Fibroblast of skin of left biceps (primary cell): Measurements from ENCODE around the gene KLHL26.

Source experiments
- DNase-seq, 2 experiments: peaks; one replicate each; pipeline ENCODE4 v3.0.0-alpha.2; 2013; ENCODE audit warnings: low read depth in 2 of 2

The KLHL26 gene

DNA sequence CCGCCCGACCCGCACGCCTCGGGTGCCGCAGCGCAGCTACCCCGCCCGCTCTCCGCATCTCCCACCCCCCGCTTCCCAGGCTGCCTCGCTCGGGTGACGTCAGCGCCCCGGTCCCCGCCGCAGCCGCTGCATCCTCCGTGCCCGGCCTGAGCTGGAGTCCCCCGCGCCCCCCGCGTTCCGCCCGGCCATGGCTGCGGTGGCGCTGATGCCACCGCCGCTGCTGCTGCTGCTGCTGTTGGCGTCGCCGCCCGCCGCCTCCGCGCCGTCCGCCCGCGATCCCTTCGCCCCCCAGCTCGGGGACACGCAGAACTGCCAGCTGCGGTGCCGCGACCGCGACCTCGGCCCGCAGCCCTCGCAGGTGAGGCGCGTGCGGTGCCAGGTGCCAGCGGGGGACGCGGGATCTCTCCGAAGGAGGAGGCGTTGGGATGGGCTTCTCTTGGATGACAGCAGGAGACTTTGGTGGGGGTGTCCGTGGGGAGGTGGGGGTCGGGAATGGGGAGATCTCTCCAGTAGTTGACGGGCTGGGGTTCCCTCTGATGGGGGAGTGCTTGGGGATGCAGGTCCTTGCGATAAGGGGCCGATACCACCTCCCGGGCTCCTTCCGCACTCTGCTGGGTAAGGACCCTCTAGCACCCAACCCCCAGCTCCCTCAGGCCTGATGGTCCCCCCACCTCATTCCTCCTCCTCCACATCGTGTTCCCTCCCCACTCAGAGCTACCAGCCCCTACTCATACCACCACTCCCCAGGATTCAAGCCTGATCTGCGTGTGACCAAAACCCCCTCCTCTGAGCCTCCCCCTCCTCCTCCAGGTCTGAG lies 23.8 kb upstream of the KLHL26 start, which contains the start of gene TMEM59L:
Gene TMEM59L, plus strand, starts transcription at position 99 of the 817 bp plus-strand sequence. Its CDS starts 89 bp downstream, at position 188.
- no peak for DNase-seq

DNA sequence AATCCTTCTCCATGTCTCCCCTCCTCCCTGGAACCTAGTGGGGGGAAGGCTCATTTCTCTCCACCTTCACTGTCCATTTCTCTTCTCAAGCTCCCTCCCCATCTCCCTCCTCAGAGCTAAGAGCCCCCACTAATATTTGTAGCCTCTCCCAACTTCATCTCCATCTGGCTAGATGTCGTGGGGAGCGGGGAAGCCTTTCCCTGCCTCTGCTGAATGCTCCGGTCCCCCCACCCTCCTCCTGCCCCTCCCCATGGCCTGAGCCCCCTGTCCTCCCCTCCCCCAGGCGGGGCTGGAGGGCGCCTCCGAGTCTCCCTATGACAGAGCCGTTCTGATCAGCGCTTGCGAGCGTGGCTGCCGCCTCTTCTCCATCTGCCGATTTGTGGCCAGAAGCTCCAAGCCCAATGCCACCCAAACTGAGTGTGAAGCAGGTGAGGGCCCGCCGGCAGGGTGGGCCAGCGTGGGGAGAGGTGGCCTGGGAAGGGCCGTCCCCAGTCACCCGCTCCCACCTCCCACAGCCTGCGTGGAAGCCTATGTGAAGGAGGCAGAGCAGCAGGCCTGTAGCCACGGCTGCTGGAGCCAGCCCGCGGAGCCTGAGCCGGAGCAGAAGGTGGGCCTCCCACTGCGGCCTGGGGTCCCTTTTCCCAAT lies 23.1 kb upstream of the KLHL26 start:
- DNase-seq = no peak

DNA sequence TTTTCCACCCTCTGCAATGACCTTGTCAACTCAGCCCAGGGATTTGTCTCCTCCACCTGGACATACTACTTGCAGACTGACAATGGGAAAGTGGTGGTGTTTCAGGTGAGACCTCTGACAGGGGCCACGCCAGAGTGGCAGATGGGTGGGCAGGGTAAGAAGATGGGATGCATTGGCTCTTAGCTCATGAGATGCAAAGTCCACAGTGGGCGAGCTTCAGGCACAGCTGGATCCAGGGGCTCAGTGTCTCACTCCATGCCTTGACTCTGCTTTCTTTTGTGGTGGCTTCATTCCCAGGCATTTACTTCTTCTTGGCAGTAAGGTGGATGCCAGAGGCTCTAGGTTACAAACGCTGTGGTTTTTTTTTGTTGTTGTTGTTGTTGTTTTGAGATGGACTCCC lies 20.8 kb upstream of the KLHL26 start:
- DNase-seq = no peak

DNA sequence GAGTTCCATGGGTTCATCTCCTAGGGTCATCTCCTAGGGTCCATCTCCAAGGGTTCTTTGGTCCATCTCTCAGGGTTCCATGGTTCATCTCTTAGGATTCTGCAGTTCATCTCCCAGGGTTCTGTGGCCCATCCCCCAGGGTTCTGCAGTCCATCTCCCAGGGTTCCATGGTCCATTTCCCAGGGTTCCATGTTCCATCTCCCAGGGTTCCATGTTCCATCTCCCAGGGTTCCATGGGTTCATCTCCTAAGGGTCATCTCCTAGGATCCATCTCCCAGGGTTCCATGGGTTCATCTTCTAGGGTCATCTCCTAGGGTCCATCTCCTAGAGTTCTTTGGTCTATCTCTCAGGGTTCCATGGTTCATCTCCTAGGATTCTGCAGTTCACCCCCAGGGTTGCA lies 19.3 kb upstream of the KLHL26 start:
- no peak for DNase-seq

DNA sequence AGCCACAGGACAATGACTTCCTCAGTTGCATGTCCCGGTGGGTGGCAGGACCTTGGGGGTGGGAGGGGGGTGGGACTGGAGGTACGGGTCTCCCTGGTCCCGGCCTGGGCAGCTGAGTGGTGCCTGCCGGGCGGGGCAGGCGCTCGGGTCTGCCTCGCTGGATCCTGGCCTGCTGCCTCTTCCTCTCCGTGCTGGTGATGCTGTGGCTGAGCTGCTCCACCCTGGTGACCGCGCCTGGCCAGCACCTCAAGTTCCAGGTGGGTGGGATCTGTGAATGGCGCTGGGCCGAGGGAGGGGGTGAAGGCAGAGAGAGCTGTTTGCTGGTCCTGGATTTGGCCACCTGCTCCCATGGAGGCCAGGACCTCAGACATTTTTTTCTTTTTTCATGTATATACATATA lies 18.6 kb upstream of the KLHL26 start:
- no peak for DNase-seq

DNA sequence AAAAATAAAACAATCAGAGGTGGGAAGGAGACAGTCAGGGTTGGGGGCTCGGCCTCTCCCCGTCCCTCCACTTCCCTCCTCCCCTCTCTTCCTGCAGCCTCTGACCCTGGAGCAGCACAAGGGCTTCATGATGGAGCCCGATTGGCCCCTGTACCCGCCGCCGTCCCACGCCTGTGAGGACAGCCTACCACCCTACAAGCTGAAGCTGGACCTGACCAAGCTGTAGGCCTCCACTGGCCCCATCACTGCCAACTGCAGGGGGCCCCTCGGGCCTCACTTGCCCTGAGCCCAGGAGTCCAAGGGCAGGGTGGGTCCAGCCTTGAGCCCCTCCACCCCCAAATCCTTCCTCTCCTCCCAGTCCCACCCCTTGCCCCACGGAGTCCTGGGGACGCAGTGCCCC lies 16.5 kb upstream of the KLHL26 start:
- DNase-seq = no peak

DNA sequence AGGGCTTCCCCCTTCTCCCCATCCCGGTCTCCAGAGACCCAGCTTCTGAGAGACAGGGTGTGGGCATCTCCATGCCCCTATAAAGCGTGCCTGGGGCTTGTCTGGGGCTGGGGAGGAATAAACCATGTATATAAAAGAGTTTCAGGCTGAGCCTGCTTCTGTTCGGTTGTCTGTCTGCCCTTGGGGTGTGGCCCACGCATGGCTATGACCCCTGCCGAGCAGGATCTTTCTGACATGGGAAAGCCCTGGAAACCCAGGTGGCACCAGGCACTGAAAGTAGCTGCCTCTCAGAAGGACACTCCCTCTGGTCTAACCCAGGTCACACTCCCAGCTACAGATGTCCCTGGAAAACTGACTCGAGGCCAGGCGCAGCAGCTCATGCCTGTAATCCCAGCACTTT lies 15.9 kb upstream of the KLHL26 start:
- no peak for DNase-seq

DNA sequence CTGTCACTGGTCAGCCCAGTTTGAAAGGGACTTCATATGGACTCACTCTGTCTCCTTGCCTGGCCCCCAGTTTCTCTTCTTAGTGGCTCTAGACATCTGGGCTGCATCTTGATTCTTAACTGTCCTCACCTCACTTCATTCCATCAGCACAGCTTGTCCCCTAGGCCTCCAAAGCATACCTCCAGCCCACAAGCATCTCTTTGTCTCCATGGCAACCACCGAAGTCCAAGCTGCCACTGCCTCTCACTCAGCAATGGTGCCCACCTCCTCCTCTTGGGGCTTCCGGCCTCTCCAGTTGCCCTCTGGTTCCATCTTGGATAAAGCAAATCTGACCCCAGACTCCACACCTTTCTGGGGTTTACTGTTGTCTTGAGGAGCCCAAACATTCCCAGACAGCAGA lies 9.9 kb upstream of the KLHL26 start:
- no peak for DNase-seq

DNA sequence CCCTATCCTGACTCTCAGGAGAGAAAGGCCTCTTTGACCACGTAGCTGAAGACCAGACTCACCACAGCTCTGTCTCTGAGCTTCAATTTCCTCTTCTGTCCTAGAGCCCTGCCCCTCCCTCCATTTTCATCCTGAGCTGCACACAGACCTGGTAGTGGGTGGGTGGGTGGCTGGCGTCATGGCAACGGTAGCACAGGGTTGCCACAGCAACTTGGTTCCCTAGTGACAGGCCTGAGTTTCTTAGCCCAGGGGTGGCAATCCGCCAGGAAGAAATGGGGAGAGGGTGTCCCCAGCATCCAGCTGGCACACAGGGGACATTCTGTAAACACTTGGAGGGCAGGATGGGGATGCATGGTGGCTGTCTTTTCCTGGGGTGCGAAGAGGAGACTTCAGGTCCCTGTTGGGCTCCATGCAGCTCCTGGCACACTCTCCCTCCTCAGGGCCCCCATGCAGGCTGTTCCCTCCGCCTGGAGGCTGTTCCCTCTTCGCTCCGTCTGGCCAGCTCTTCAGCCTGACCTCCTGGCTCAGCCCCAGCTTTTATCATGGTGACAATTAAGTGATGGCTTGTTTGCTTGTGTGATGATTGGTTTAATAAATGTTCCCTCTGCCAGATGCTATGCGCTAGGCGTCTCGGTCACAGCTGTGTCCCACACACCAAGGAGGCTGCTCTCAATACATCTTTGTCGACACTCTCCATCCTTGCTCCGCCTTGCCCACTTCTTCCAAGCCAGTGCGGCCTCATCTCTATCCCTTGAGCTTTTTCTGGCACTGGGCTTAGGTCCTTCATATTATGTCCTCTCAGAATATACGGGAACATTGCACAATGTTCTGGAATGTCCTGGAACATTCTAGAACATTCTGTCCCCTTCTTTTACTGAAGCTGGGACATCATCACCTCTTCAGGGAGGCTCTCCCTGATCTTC lies 7.4 kb upstream of the KLHL26 start:
- no peak for DNase-seq

DNA sequence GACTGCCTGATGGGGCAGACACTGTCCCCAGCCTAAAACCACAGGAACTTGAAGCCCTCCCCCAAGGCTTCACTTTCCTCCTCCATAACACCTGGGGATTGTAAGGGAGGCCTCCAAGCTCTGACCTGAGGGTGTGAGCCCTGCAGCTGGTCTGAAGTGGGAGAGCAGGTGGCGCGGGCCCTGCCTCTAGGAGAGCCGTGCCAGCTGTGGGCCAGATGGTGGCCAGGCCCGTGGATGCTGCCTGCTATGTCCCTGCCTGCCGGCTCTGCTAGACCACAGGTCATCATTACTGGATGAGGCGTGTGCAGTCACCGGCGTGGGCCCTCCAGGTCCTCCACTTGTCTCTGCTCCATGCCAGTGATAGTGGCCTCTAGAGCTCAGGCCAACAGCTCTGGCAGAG lies 3.5 kb upstream of the KLHL26 start:
- no peak for DNase-seq

DNA sequence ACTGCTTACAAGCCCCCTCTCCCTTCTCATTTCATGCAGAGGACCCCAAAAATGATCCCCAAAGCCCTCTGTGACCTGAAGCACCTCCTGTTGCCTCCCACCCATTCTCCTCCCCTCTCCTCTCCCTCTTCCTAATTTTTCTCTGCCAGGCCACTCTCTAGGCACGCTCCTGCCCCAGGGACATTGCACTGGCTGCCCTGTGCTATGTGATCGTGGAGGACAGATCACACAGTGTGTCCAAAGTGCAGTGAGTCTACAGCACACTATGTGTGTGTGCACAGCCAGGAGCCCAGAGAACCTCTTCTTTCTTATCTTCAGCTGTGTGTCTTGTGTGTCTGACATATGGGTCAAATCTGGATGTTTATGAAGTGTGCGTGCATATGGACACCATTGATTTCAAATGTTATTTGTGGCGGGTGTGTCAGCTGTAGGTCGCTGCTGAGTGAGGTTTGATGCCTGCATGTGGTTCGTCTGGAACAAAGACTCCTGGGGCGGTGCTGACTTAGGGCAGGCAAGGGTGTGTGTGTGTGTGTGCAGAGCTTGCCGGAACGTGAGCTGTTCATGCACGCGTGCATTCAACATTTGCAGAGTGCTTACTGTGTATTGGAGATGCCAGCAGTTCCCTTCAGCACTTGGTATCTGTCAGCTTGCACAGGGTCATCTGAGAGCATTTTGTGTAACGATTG lies 2.1 kb upstream of the KLHL26 start:
- DNase-seq = no peak

DNA sequence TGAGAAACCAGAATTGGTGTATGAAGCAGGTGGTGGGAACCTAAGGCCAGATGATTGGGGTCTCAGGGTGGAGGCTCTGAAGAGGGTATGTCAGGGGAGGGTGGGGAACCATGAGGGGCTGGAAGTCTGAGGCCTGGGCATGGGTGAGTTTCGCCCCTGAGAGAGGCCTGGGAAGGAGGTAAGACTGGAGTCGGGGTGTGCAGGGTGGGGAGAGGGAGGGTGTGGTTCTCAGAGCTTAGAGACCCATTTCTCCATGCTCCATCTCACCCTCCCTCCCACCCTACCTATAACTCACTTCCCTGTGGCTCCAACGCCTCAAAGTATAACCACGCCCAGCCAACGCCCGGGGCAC lies 1.0 kb upstream of the KLHL26 start:
- DNase-seq = no peak

DNA sequence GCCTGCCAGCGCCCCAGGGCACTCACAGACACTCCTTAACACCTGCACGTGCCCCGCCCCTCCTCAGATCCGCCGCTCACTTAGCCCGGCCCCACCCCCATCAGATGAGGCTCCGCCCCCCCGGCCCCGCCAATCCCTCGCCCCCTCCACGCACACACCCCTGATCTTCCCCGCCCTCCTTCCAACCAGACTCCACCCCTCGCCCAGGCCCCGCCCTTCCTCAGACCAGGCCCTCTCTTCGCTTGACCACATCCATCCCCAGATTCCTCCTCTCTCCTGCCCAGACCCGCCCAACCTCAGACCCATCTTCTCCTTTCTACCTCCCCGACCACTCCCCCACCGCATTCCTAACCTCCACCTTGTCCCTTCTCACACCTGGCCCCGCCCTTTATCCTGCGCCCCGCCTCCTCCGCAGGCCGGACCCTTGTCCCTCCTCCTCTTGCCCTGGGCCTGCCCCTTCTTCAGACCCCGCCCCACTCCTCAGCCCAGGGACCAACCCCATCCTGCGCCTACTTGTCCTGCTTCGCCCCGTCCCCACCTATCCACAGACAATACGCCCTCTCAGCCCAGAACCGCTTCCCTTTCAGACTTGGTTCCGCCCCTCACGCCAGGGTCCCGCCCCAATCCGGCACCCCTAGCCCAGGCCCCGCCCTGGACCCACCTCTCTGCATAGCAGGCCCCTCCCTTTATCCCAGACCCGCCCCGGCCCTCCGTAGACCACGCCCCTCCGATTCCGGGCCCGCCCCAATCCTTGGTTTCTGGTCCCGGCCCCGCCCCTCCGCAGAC lies 452 bp upstream of the KLHL26 start:
- DNase-seq = peak; percentile 86 to 88

DNA sequence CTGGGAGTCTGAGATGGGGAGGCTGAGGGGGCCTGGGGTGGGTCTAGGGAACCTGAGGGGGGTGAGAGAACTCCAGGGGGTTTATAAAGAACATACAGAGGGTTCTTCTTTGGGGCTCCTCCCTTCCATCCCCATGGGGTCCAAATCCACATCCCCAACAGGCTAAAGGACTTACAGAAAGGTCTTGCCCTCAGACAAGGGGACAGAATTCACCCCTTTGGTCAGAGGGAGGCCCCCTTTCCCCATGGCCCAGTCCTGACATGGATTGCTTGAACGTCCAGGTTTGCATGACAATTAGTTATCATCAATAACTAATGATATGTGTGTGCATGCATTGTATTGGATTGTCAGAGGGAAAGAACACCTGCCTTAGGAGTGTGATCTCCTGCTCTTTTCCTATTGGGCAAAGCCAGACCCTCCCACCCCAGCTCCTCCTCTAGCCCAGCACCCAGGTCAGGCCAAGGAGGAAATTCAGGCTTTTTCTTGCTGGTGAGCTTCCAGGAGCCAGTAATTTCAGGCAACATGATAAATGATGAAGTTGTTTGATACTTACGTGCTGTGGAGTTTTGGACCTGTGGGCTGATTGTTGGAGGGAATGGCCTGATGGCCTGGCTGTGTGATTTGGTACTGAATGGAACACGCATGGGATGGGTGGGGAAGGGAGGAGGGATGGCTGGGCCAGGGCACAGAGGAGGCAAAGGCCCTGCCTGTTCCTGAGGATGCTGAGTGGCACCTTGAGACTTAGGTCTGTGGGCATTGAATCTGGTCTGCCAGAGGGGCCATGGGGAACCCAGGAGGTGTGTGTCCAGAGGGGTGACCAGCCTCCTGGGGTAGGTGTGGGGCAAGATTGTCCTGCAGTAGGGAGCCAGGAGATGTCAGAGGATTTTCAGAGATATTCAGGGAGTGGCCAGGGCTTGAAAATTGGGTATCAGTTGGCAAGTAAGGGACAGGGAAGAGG lies 1.1 kb downstream of the KLHL26 start:
- DNase-seq = no peak

DNA sequence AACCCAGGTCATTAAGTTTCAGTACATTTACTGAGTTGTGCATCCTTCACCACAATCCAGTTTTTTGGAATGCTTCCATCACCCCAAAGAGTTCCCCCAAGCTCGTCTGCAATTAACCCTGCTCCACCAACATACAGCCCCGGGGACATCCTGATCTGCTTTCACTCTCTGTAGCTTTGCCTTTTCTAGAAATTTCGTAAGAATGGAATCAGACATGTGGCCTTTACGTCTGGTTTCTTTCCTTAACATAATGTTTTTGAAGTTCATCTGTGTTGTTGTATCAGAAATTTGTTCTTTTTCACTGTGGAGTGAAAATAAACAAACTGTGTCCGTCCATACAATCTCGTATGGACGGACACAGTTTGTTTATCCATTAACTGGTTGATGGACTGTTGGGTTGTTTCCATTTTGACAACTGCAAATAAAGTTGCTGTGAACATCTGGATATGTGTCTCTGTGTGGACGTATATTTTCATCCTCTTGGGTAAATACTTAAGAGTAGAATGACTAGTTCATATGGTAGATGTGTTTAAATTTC lies 2.9 kb downstream of the KLHL26 start:
- DNase-seq = no peak

DNA sequence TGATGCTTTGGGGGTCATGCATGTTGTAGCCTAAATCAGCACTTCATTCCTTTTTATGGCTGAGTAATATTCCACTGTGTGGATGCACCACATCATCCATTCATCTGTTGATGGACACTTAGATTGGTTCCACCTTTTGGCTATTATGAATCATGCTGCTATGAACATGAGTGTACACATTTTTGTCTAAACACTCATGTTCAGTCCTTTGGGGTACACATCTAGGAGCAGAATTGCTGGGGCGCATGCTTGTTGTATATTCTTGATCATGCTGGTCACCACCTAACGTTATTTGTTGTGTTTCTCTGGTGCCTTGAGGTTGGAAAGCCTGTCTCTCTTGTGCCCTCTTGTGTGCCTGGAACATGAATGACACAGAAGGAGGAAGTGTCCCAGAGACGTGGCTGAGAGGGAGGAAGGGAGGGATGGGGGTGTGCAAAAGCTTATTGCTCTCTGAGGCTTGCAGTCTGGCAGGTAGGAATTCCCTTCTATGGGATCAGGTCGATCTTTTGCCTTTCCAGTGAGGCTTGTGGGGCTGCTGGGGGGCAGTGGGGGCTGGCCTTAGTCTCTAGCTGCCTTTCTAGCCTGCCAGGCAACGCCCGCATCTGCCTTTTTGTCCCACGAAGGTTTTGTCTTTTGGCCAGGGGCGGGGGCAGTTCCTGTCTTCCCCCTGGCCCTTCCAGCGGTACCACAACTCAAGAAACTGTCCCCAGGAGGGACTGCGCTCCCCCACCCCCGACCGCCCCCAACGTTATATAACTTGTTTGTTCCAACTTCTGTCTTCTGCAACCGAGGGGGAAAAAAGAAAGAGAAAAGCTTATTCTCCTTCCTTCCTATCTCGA lies 7.6 kb downstream of the KLHL26 start:
- no peak for DNase-seq

DNA sequence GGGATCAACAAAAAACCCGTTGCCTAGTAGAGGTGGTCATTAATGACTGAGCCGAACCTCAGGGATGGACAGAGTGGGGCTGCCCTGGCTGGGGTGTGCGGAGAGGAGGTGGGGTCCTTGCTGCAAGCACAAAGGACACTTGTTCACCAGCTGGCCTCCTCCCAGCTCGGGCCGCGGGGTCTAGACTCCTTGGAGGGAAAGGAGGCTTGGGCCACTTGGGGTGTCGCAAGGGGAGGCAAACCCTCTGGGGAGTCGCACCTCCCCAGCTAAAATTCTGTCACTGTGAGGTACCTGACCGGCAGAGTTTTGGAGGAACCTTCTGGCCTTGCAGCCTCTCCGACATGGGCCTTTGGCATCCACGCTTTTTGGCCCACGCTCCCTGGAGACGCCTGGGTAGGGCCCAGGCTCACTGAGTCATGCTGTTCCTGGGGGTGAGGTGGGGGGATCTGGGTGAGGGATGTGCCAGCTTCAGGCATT lies 8.2 kb downstream of the KLHL26 start:
- DNase-seq = no peak

DNA sequence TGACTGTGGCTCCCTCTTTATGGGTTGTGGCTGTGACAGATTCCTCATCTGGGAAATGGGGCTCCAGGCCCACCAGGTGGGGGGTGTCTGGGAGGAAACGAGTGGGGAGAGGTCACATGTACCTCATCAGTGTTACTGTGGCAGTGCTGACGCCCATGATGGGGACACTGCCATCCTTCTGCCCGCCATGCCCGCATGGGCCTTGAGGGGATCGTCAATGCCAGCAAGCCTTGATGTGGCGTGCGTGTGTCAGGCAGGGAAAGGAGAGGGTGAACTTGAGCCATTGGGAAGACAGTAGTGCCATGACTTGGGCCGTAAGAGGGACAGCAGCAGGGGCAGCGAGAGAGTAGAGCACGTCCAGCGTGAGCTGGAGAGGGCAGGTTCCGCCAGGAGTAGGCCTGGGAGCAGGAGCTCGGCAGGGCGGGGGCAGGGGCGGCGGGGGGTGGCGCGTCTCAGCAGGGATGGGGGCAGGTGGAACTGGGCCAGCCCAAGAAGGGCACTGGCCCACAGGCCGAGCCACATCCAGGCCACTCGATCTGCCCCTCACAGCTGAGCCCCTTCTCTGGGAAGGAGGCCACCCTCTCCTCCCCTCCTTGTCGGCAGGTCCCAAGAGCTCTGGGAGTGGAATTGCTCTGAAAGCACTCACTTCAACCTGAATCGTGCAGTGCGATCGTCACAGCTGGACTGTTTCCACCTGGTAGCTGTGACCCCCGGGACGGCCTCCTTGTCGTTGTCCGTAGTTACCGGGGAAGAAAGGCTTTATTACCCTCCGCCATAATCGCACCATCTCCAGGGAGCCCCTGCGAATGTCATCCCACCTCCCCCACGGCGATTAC lies 9.9 kb downstream of the KLHL26 start:
- no peak for DNase-seq
